Left cardiac atrium (tissue), 4 donors: ENCODE data around the gene SGPL1. TPM values are rescaled to one million over a fixed set of nuclear protein-coding genes. Genes with fewer than 3 reads are reported as not detected.

Experiments used
- ATAC-seq, 2 donors: fragments of 200-7000 bp; cut with Tn5 transposase; one replicate each; pipeline ENCODE4 v1.9.1; 2020; ENCODE audit warnings: mild to moderate bottlenecking in 2 of 2, moderate library complexity in 2 of 2
- DNase-seq: peaks from one replicate; pipeline ENCODE4 v3.0.0-alpha.2; 2020
- intact Hi-C, 2 donors: fragments of 100-400 bp; cut with DNase I; formaldehyde crosslinking; loops; one replicate each; pipeline versions ENCODE4 v1.14.1 to v1.15.1; 2022 to 2023
- total RNA-seq, 2 donors: library from RNA; stranded (reverse); fragmentation: NEBNext Ultra II Directional; extraction: Animal tissue kit (Norgen Biotek cat#: 25700); gene quantifications; one replicate each; pipeline ENCODE4 v1.2.1, GENCODE V29; 2021
- donor health status: DM: no; HTN: yes; CAD: no.
- donor health status: DM: no; HTN: yes; CAD: no; lungs with severe emphysema.
- donor health status: DM: yes; HTN: yes; CAD: no.
- donor health status: Dilated cardiomyopathy.

Gene SGPL1
- total RNA-seq, 2 donors from 2014 or later = 18.5 to 19.3 TPM

GRCh38 chr10:70892631-70893030 lies 76.9 kb downstream of the SGPL1 start:
- ATAC-seq (no peak), DNase-seq (no peak)
- intact Hi-C loops = no loop called here

DNA sequence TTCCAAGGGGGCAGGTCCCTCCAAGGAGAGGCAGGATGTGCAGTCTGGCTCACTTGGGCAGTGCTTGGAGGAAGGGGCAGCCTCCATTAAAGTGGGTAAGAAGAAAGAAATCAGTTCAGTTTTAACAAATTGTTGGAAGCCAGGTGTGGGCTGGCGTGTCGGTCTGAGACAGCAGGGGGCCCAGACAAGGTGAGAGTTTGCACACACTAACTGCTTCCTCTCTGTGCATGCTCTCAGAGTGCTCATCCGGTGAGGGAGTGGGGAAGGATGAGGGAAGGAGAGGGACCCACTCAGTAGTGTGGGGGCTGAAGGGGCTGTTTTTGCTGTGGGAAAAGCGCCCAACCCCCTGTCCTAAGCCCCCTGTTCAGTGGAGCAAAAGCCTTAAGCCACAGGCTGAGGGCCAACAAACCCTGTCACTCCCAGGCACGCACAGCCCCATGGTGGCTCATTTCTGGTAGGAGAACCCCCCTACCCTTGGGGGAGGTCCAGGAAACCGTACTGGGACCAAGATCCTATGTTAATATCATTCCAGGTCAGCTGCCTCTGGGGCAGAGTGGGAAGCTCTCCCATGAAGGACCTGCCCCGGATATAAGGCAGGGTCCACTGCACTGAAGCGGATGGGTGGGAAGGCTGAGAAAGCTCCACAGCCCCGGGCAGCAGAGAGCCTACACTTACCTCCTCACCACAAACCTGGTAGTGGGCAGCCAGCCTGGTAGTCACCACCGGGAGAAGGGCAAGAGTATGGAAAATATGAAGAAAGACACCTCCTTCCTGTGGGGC lies 77.7 kb downstream of the SGPL1 start:
- intact Hi-C loops = no loop called here
- DNase-seq (no peak), ATAC-seq (no peak)

GRCh38 chr10:70894416-70894815 lies 78.7 kb downstream of the SGPL1 start:
- DNase-seq (no peak), ATAC-seq (no peak)
- intact Hi-C loops = no loop called here

GRCh38 chr10:70896551-70896950 lies 80.8 kb downstream of the SGPL1 start:
- intact Hi-C loops = no loop called here
- no peak for DNase-seq
- ATAC-seq = no peak

- DNase-seq = no peak
- intact Hi-C loops = no loop called here
- no peak for ATAC-seq
Measured at GRCh38 chr10:70898687-70899086, 82.9 kb downstream of the SGPL1 start.

GRCh38 chr10:70899096-70899495 lies 83.3 kb downstream of the SGPL1 start:
- ATAC-seq (no peak), DNase-seq (no peak)
- intact Hi-C loops = no loop called here

GRCh38 chr10:70901276-70901878 lies 85.6 kb downstream of the SGPL1 start:
- peak; percentile 12 for DNase-seq
- intact Hi-C loops = no loop called here
- ATAC-seq = no peak

- no peak for ATAC-seq
- no peak for DNase-seq
- intact Hi-C loops = loop anchor here in 1 of 2 donors (2.0 kb wide), 1 partner anchor 382 kb away; no protein-coding TSS in a partner anchor
Measured at GRCh38 chr10:70902661-70903261, 87.0 kb downstream of the SGPL1 start.

GRCh38 chr10:70903262-70903921 lies 87.6 kb downstream of the SGPL1 start:
- ATAC-seq (peak; percentile 51 to 79), DNase-seq (peak; percentile 71)
- intact Hi-C loops = loop anchor here in 1 of 2 donors (2.0 kb wide), 1 partner anchor 381 kb away; no protein-coding TSS in a partner anchor

DNA sequence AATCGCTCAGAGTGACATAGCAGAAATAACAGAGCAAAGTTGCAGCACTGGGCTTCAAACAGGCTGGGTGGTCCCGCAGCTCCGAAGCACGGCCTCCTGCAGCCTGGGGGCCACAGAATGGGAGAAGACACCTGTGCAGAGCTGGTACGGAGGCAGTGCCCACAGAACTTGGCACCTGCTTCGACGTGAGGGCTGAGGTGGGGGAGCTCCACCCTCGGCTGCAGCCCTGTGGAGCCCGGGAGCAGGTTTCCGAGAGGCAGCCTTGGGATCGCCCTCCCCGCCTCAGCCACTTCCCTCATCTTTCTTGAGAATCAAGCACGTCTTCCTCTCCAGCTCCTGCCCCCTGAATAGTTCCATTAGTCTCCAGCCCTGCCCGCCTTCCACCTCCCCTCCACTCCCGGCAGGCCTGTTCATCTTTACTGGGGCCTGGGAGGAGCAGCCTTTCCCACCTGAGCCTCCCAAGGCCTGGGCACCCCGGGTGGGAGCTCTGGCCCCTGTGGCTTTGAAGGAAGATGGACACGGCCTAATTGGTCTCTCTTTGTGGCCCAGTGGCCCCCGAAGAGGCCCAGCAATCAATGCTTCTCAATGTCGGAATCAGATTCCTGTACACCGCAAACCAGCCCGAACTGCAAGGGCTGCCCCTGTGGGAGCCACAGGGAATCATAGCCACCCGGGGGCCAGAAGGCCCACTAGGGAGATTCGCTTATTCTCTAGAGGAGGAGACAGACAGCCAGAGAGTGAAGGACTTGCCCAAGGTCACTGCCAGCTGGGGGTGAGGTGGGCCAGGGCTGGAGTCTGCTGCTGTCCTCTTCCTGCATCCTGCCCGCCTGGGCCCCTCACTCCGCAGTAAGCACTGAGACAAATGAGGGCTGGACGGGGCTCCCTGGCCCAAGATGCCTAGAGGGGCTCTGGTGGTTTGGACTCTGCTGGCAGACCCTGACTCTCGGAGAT lies 89.6 kb downstream of the SGPL1 start:
- intact Hi-C loops = loop anchor here (5.0 kb wide), 2 partner anchors 307 to 377 kb away; partner anchors contain the start of gene UNC5B (in 1 of the 2)

GRCh38 chr10:70906031-70906783 lies 90.5 kb downstream of the SGPL1 start:
- DNase-seq (peak; percentile 9), ATAC-seq (no peak)
- intact Hi-C loops = loop anchor here (5.0 kb wide), 2 partner anchors 306 to 376 kb away; partner anchors contain the start of gene UNC5B (in 1 of the 2)

More for the DNA sequence above, 89.6 kb downstream of the SGPL1 start:
- ATAC-seq (no peak), DNase-seq (peak; percentile 13)

DNA sequence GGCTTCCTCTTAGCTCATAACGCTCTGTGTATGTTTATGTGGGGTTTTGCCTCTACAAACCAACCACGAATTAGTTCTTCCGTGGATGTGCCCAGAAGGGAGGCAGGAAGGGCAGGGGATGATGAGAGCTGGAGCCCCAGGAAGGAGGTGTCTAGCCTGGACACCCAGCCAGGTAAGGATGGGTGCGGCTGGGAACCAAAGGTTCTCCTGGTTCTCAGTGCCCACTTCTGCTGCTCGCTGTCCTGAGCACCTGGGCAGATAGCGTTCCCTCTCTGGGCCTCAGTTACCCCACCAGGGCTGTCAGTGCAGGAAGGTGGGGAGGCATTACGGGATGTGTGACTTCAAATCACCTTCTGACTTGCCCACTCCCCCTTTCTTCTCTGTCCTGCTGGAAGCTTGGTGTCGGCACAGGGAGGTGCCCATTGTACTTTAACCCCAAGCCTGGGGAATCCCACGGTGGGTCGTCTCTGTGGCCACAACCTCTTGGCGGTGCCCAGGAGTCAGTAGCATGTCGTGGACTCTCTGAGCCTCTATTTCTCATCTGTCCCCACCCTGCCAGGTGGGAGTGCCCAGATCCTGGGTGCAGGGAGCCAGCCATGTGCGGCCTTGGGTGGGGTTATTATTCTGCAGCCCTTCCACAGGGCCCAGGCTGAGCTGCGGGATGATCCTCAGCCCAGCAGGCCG lies 91.3 kb downstream of the SGPL1 start:
- ATAC-seq (no peak), DNase-seq (peak; percentile 7)
- intact Hi-C loops = loop anchor here (5.0 kb wide), 2 partner anchors 305 to 375 kb away; partner anchors contain the start of gene UNC5B (in 1 of the 2)

GRCh38 chr10:70907637-70908405 lies 92.1 kb downstream of the SGPL1 start:
- ATAC-seq (peak; percentile 13 to 66), DNase-seq (peak; percentile 18)
- intact Hi-C loops = loop anchor here (5.0 kb wide), 2 partner anchors 304 to 374 kb away; partner anchors contain the start of gene UNC5B (in 1 of the 2)

GRCh38 chr10:70908406-70909296 lies 92.9 kb downstream of the SGPL1 start:
- ATAC-seq = no peak
- DNase-seq = peak; percentile 12
- intact Hi-C loops = loop anchor here (5.0 kb wide), 2 partner anchors 304 to 374 kb away; partner anchors contain the start of gene UNC5B (in 1 of the 2)

DNA sequence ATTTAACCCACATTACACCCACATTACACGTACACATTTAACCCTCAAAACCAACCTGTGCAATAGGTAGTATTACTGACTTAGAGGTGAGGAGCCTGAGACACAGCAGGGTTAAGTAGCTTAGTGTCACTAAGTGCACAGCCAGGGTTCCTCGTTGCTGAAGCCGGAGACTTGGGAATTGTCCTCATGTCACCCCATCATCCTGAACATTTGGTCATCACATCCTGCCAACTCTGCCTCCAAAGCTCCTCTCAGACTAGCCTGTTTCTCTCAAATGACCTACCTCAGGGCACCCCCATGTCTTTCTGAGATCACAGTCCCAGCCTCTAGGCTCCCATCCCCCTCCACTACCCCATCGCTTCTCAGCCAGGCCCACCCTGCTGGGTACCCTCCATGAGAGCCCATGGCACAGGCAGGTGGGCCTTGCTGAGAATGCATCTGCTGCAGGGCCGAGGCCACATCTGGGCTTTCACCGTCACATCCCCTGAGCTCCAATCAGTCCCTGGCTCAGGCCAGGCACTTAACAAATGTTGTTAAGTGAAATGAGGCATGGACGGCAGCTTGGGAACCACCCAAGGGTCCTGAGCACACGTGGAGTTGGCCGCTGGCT lies 93.7 kb downstream of the SGPL1 start:
- ATAC-seq (no peak), DNase-seq (peak; percentile 10)
- intact Hi-C loops = loop anchor here (5.0 kb wide), 2 partner anchors 303 to 373 kb away; partner anchors contain the start of gene UNC5B (in 1 of the 2)
